Neural crest cell (in vitro differentiated cells): ENCODE measurements around the gene SEC14L5. TPM values are rescaled to one million over a fixed set of nuclear protein-coding genes. Genes with fewer than 3 reads are reported as not detected.

Experiments
- DNase-seq: peaks from one replicate; pipeline ENCODE4 v3.0.0; 2021; ENCODE audit warnings: low read depth, mixed read lengths, low spot score
- H3K27ac Mint-ChIP-seq: one replicate; pipeline ENCODE4 v1.8.0; 2021; ENCODE audit warnings: mild to moderate bottlenecking, mixed read lengths; ENCODE audit not compliant: unreplicated experiment
- H3K27me3 Mint-ChIP-seq: 2 replicates; pipeline ENCODE4 v1.8.0; 2021; ENCODE audit warnings: low read depth, mild to moderate bottlenecking, mixed read lengths
- H3K36me3 Mint-ChIP-seq: 2 replicates; pipeline ENCODE4 v1.8.0; 2021; ENCODE audit warnings: low read depth, mild to moderate bottlenecking, mixed read lengths
- H3K4me1 Mint-ChIP-seq: 2 replicates; pipeline ENCODE4 v1.8.0; 2021; ENCODE audit warnings: mixed read lengths
- H3K4me3 Mint-ChIP-seq: one replicate; pipeline ENCODE4 v1.8.0; 2021; ENCODE audit warnings: mild to moderate bottlenecking, mixed read lengths
- H3K9me3 Mint-ChIP-seq: 2 replicates; pipeline ENCODE4 v1.8.0; 2021; ENCODE audit warnings: mixed read lengths
- total RNA-seq: library from RNA; stranded (reverse); gene quantifications from 2 replicates; pipeline ENCODE4 v1.2.1, GENCODE V29; 2021
- TF ChIP-seq, protein P1 (sequence below): fragments of 200-600 bp; sonication (generic); conservative IDR thresholded peaks from 2 replicates; pipeline ENCODE4 v1.5.0; 2021; ENCODE audit warnings: antibody characterized with exemption, mild to moderate bottlenecking

SEC14L5 gene
- total RNA-seq, 1 donor from 2014 or later: 0.68 TPM

DNA sequence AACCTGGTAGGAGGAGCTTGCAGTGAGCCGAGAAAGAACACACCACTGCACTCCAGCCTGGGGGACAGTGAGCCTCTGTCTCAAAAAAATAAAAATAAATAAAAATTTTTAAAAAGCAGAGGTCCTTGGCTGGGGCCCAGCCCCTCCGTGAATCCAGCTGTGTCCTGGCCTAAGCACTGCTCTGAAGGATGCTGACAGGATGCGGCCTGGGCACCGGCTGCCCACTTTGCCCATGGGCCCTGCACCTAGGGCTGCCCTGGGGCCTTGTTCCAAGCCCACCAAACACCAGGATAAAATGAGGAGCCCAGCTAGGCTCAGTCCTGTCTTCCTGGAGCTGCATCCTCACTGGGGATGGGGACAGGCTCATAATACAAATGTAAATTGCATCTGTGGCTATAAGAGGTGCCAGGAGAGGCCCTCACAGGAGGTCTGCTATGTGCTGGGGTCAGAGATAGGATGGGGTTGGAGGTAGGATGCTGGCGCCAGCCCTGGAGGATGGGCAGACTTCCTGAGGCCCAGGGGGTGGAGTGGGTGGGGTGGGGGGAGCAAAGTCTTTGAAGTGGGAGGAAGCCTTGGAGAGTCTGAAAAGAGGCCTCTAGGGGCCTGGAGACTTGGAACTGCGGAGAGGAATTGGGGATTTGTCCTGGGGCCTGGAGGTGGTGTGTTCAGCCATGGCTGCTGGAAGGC lies 101.4 kb downstream of the SEC14L5 start:
- H3K4me3 Mint-ChIP-seq: no peak overlapping the region
- no peaks in the 10 kb centered on the region for H3K4me1 Mint-ChIP-seq
- no peaks in the 10 kb centered on the region for H3K9me3 Mint-ChIP-seq
- no peaks in the 10 kb centered on the region for H3K36me3 Mint-ChIP-seq
- TF ChIP-seq, protein P1, sequence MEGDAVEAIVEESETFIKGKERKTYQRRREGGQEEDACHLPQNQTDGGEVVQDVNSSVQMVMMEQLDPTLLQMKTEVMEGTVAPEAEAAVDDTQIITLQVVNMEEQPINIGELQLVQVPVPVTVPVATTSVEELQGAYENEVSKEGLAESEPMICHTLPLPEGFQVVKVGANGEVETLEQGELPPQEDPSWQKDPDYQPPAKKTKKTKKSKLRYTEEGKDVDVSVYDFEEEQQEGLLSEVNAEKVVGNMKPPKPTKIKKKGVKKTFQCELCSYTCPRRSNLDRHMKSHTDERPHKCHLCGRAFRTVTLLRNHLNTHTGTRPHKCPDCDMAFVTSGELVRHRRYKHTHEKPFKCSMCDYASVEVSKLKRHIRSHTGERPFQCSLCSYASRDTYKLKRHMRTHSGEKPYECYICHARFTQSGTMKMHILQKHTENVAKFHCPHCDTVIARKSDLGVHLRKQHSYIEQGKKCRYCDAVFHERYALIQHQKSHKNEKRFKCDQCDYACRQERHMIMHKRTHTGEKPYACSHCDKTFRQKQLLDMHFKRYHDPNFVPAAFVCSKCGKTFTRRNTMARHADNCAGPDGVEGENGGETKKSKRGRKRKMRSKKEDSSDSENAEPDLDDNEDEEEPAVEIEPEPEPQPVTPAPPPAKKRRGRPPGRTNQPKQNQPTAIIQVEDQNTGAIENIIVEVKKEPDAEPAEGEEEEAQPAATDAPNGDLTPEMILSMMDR: no peak
- DNase-seq: no peak
- H3K27ac Mint-ChIP-seq: no peak overlapping the region
- H3K27me3 Mint-ChIP-seq: peaks cover 22% of the 10 kb centered on the region

DNA sequence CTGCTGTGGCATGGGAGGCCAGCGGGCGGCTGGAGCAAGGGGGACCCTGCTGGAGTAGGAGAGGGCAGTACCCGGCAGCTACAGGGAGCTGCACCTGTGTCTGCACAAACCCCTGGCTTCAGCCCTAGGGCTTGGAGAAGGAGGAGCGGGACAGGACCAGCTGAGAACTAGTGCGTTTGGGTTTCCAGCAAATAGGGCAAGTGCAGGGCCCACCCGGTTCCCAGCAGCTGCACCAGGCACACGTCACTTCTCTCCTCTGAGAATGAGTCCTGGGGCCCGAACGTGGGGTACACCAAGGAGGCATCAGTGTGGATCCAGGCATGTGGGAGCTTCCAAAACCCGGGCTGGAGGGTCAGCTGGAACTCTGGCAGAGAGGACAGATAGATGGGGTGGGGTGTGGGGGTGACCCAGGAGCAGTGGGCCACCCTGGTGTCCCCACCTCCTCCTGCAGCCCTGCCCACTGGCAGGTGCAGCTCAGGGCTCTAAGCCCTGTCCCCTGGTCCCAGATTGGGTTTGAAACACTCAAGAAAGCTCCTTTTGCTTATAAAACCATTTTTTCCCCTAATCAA lies 102.0 kb downstream of the SEC14L5 start:
- Mint-ChIP-seq H3K4me3 (no peak overlapping the region), H3K4me1 (no peaks in the 10 kb centered on the region), H3K9me3 (no peaks in the 10 kb centered on the region), H3K36me3 (no peaks in the 10 kb centered on the region), H3K27ac (no peak overlapping the region), H3K27me3 (peaks cover 25% of the 10 kb centered on the region)
- DNase-seq: no peak
- TF ChIP-seq, protein P1: no peak

DNA sequence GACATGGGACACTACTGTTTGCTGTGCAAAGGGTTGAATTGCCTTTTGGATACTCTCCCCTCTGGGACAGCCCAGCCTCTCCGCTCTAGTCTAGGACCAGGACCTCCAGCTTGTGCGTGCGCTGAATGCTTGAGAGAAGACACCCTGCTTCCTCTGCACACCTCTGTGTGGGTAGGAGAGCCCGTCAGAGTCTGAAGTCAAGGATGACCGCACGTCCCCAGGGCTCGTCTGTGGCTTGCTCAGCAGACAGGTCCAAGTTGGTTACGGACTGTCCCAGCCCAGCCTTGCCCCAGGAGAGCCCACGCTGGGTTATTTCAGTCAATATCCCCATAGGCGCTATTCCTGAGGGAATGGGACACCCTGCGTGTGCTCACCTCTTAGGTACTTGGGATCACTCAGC lies 103.9 kb downstream of the SEC14L5 start:
- H3K4me1 Mint-ChIP-seq: no peaks in the 10 kb centered on the region

DNA sequence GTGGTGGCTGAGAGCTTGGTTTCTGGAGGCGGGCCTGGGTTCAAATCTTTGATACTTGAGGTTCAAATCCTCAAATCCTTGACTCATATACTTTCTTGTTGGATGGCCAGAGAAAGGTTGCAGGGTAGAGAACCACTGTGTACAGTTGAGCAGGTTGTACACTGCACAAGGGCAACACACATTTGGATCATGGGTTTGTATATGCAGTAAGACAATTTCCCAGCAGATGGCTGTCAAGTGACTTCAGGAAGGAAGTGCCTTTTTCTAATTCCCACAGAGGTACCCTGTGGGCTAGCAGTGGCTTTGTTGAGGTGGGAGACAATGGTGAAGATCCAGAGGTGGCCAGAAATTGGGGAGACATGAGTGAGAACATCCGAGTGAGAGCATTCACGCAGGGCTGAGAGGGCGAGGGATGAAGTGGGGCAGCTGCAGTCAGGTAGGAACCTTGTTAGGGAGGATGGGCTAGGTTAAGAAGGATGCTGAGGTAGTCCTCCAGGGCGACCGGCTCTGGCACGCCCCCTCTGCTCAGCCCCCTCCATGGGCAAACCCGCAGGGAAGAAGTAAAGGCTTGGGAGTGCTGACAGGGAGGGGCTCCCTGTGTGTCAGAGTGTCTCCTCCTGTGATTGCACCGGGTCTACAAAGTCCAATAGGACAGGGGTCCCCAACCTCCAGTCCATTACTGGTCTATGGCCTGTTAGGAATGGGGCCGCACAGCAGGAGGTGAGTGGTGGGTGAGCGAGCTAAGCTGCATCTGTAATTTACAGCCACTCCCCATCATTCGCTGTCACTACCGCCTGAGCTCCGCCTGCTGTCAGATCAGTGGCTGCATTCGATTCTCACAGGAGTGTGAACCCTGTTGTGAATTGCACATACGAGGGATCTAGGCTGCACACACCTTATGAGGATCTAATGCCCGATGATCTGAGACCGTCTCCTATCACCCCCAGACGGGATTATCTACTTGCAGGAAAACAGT lies 104.9 kb downstream of the SEC14L5 start:
- Mint-ChIP-seq H3K27me3 (peaks cover 48% of the 10 kb centered on the region), H3K4me3 (no peak overlapping the region), H3K27ac (no peak overlapping the region), H3K36me3 (no peaks in the 10 kb centered on the region), H3K9me3 (no peaks in the 10 kb centered on the region), H3K4me1 (no peaks in the 10 kb centered on the region)
- DNase-seq: no peak
- TF ChIP-seq, protein P1: no peak

More for the DNA sequence above, 103.9 kb downstream of the SEC14L5 start:
- TF ChIP-seq, protein P1: no peak
- Mint-ChIP-seq H3K9me3 (no peaks in the 10 kb centered on the region), H3K27ac (no peak overlapping the region), H3K36me3 (no peaks in the 10 kb centered on the region), H3K4me3 (no peak overlapping the region), H3K27me3 (peaks cover 37% of the 10 kb centered on the region)
- DNase-seq: no peak

DNA sequence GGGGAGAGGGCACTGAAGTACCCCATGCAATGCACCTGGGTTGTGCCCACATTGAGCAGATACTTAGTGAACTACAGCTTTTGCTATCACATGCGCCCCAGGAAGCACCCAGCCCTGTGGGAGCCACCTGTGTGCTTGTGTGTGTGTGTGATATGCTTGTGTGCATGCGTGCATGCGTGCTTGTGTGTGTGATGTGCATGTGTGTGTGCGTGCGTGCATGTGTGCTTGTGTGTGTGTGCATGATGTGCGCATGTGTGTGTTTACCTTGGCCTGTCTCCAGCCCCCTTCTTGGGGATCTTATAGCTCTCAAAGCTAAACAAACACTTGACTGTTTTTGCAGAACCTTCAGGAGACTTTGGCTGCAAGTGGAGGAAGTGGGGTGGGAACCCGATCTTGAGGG lies 106.8 kb downstream of the SEC14L5 start:
- no peak overlapping the region for H3K27ac Mint-ChIP-seq
- no peaks in the 10 kb centered on the region for H3K9me3 Mint-ChIP-seq
- TF ChIP-seq, protein P1: no peak
- H3K4me1 Mint-ChIP-seq: no peaks in the 10 kb centered on the region
- H3K27me3 Mint-ChIP-seq: peaks cover 47% of the 10 kb centered on the region
- no peak for DNase-seq
- H3K4me3 Mint-ChIP-seq: no peak overlapping the region
- H3K36me3 Mint-ChIP-seq: no peaks in the 10 kb centered on the region
